ENCODE measurements around the gene TANGO2. TPM values are rescaled to one million over a fixed set of nuclear protein-coding genes. Genes with fewer than 3 reads are reported as not detected.

The TANGO2 gene
- total and polyA plus RNA-seq, 2 of the 8 experiments (the other 6 are each of a cell fraction or from before 2014, with no cell fraction given), result 10.1 to 18.4 TPM

DNA sequence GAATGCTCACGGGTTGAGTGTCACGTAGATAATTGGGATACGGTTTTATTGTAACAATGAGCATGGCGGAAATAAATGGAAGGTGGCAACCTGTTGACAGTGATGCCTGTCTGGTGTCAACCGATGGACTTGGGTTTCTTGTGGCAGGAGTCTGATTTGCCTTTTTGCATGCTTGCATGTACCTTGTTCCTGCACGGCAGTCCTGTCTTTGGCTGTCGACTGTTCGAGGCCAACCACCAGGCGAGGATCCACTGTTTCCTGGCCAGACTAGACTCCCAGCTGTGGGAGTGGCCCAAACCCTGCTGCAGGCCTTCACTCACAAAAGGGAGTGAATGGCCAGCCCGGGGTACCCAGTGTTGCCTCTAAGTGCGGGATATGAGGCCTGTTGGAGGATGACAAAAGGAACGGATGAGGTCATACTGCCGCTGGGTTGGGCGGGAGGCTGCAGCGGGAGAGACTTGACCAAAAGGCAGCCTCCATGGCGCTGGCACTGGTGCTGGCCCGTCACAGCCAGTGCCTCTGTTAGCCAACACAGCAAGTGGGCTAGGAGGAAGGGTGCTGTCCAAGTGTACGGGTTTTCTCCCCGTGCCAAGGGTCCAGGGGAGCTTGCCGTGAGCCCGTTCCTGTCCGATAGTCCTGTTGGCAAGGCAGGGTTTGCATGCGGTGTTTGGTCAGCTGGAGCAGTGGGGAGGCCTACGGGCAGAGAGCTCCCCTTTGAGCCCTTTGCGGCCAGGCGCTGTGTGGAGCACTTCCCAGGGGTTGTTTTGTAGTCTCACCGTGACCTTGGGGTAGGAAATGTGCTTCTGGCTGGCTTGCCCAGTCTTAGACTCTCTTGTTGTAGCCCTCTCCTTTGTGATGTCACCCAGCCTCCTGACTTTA is 60.1 kb downstream of the TANGO2 start (continued):
- TF ChIP-seq SAP30 (IDR thresholded peaks at IDR 0.05; ENCODE audit: insufficient read depth, insufficient replicate concordance, low read length), result peak; percentile 87
- no peak for TF ChIP-seq SP1 (IDR thresholded peaks at IDR 0.05; ENCODE audit: low read depth, low read length)
- no peak for TF ChIP-seq RFX5 (IDR thresholded peaks at IDR 0.05; ENCODE audit: borderline replicate concordance, low read depth, low read length)
- TF ChIP-seq CBX5 (IDR thresholded peaks at IDR 0.05; ENCODE audit: low read depth, low read length), result no peak
- no peak for TF ChIP-seq ATF3 (IDR thresholded peaks at IDR 0.05; ENCODE audit: insufficient read depth, low read depth, low read length)
- no peak for TF ChIP-seq GTF2F1 (IDR thresholded peaks at IDR 0.05; ENCODE audit: borderline replicate concordance, low read depth, low read length)
- no peak for TF ChIP-seq SIX5 (IDR thresholded peaks at IDR 0.05; ENCODE audit: low read depth, low read length)
- no peak for TF ChIP-seq ASH2L (IDR thresholded peaks at IDR 0.05; ENCODE audit: low read length)
- 0 out of 2 replicates have a peak, but pooled peaks have one; percentile 7 for TF ChIP-seq PHF8 (conservative IDR thresholded peaks at IDR 0.05; ENCODE audit: low read depth, low read length)
- no peak for TF ChIP-seq NANOG (IDR thresholded peaks at IDR 0.05; ENCODE audit: insufficient read depth, low read depth, low read length, poor library complexity, severe bottlenecking)
- no peak for TF ChIP-seq CHD2 (IDR thresholded peaks at IDR 0.05; ENCODE audit: low read length)
- no peak for TF ChIP-seq KDM1A (IDR thresholded peaks at IDR 0.05; ENCODE audit: borderline replicate concordance, low read length)
- no peak for TF ChIP-seq SP4 (IDR thresholded peaks at IDR 0.05; ENCODE audit: low read length)
- TF ChIP-seq TAF7 (optimal IDR thresholded peaks at IDR 0.05; ENCODE audit: borderline replicate concordance, low read depth, low read length), result no peak
- no peak for TF ChIP-seq JUN (IDR thresholded peaks at IDR 0.05; ENCODE audit: low read depth, low read length)
- TF ChIP-seq YY1 (IDR thresholded peaks at IDR 0.05; ENCODE audit: low read depth, low read length), result no peak
- TF ChIP-seq POLR2AphosphoS5 (IDR thresholded peaks at IDR 0.05; ENCODE audit: low read depth, low read length), result peak; percentile 26; the same call in 1 of the 2 replicates
- no peak for TF ChIP-seq BACH1 (IDR thresholded peaks at IDR 0.05; ENCODE audit: low read length)
- no peak for TF ChIP-seq FOSL1 (IDR thresholded peaks at IDR 0.05; ENCODE audit: insufficient read depth, low read depth, low read length)
- TF ChIP-seq HDAC2 (IDR thresholded peaks at IDR 0.05; ENCODE audit: borderline replicate concordance in 1 of 2, low read depth in 2 of 2, low read length in 2 of 2), result peak in 1 of 2 experiments; percentile 27; a peak in 1 of 4 replicates
- TF ChIP-seq EP300 (IDR thresholded peaks at IDR 0.05; ENCODE audit: borderline replicate concordance in 1 of 2, low read depth in 2 of 2, low read length in 2 of 2), result no peak
- no peak for TF ChIP-seq POU5F1 (IDR thresholded peaks at IDR 0.05; ENCODE audit: low read depth, low read length)
- no peak for TF ChIP-seq JUND (IDR thresholded peaks at IDR 0.05; ENCODE audit: low read length)

Data from H1 (cell line).